NB4 (cell line): ENCODE data around the gene IRF2BPL.
"Not testable (repeated sequence)": the region's sequence is repeated elsewhere in the genome, so short reads cannot be mapped to it uniquely, and the experiment has no call there.

Experiments used
- DNase-seq: peaks from one replicate; pipeline ENCODE4 v3.0.0; 2010; ENCODE audit warnings: low read depth
- H3K4me3 ChIP-seq: one replicate; pipeline ENCODE4 v1.5.1; 2011; ENCODE audit warnings: mild to moderate bottlenecking, low read depth, low read length, moderate library complexity
- CTCF ChIP-seq: IDR thresholded peaks from one replicate; pipeline ENCODE4 v1.5.1; 2012; ENCODE audit warnings: low read depth, low read length
- MYC ChIP-seq: IDR thresholded peaks from 2 replicates; pipeline ENCODE4 v1.6.1; 2011; ENCODE audit warnings: low read depth, low read length
- POLR2A ChIP-seq: IDR thresholded peaks from 2 replicates; pipeline ENCODE4 v1.6.1; 2011; ENCODE audit warnings: mild to moderate bottlenecking; ENCODE audit not compliant: insufficient read length; ENCODE audit errors: extremely low read depth
- TF ChIP-seq, protein P1 (sequence below): IDR thresholded peaks from 2 replicates; pipeline ENCODE4 v1.6.1; 2011; ENCODE audit warnings: low read depth, low read length

IRF2BPL gene

DNA sequence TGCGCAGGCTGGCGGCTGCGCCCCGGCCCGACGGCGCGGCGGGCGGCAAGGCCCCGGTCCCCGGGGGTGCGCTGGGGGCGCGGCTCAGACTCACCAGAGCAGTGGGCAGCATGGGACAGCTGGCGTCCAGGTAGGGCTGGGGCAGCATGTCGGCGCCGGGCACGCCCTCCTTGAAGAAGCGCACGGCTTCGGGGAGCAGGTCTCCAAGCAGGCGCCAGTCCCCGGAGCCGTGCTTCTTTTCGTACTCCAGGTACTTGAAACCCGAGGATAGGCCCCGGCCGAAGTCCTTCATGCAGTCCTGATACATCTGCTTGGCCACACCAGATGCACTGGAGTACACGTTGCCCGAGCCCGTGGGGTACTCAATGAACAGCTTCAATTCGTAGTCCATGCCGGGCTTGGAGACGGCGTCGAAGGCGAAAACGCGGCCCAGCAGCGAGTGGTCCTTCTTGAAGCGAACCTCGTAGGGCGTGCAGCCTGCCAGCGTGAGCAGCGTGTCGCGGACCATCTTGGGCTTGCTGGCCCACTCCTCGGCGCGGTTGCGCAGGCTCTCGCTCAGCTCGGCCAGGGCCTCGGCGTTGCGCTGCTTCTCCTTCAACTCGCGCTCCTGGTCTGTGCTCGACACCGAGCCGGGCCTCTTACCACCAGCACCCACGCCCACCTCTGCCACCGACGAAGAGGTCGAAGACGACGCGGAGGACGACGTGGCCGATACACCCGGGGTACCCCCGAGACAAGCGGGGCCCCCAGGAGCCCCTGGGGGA lies 2.2 kb downstream of the IRF2BPL start:
- no peak overlapping the region for H3K4me3 ChIP-seq
- no peak for DNase-seq
- TF ChIP-seq, protein P1, sequence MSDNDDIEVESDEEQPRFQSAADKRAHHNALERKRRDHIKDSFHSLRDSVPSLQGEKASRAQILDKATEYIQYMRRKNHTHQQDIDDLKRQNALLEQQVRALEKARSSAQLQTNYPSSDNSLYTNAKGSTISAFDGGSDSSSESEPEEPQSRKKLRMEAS: no peak
- TF ChIP-seq CTCF (no peak), MYC (no peak), POLR2A (no peak)

DNA sequence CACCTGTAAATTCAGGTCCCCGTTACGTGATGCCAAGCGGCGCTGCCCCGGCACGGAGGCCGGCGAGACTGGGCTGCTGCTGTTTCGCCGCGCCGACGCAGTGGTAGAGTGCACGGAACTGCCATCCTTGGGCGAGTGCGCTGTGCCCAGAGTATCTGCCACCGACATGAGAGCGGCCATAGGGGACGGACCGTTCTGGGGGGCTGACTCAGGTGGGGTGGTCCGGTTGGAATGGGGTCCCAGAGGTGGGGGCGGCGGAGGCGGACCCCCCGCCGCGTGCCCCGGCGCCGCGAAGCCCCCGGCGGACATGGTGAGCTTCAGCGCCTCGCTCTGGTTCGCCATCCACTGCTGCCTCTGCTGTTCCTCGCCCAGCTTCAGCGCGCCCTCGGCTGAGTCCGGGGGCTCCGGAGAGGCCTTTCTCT lies 2.8 kb downstream of the IRF2BPL start:
- DNase-seq: no peak
- H3K4me3 ChIP-seq: no peak overlapping the region
- TF ChIP-seq, protein P1: no peak
- TF ChIP-seq CTCF: no peak
- TF ChIP-seq POLR2A: no peak
- no peak for TF ChIP-seq MYC

DNA sequence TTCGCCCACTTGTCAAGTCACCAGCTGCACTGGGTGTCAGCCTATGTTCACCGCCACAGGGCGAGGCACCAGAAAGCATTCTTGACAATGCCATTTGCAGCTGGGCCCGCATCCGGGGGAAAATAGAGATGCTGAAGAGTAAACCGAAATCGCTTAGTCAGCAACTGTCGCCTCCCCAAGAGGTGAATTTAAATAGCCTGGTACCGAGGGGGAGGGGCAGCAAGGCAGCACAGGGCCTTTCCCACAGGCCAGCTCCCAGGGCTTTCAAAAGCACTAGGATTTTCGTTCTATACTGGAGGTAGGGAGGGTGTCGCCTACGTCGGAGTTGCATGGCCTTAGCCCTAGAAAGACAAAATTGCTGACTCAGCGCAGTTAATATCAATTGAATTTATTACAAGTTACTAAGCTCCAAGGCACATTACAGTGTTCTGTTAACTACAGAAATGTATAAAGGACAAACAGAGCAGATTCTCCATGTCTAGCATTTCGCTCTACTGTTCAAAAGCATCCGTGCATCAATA lies 4.3 kb downstream of the IRF2BPL start:
- TF ChIP-seq, protein P1: no peak
- TF ChIP-seq POLR2A (no peak), CTCF (no peak), MYC (no peak)
- no peak for DNase-seq
- no peak overlapping the region for H3K4me3 ChIP-seq

GRCh38 chr14:77023001-77023996 lies 5.2 kb downstream of the IRF2BPL start:
- no peak for TF ChIP-seq POLR2A
- no peak for TF ChIP-seq MYC
- no peak for TF ChIP-seq CTCF
- TF ChIP-seq, protein P1: no peak
- H3K4me3 ChIP-seq: no peak overlapping the region
- no peak for DNase-seq

GRCh38 chr14:77022236-77022852 lies 6.2 kb downstream of the IRF2BPL start:
- DNase-seq: no peak
- no peak for TF ChIP-seq MYC
- no peak for TF ChIP-seq CTCF
- no peak for TF ChIP-seq POLR2A
- TF ChIP-seq, protein P1: no peak
- H3K4me3 ChIP-seq: no peak overlapping the region

DNA sequence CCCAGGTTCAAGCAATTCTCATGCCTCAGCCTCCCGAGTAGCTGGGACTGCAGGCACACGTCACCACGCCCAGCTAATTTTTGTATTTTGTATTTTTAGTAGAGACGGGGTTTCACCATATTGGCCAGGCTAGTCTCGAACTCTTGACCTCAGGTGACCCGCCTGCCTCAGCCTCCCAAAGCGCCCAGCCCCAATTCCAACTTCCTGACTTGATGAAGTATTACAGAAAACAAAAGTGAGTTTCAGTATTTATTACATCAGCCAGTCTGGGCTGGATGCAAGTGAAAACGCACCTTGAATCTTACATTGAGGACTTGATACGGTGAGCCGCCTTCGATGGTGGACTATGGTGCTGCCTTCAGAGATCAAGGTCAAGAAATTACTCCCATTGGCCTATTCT lies 7.1 kb downstream of the IRF2BPL start:
- not testable (repeated sequence) for H3K4me3 ChIP-seq, DNase-seq
